Endothelial cell of umbilical vein (primary cell): ENCODE data around the gene PACS1. TPM values are rescaled to one million over a fixed set of nuclear protein-coding genes. Genes with fewer than 3 reads are reported as not detected.

ENCODE experiments used
- BruUV-seq: library from RNA; stranded (reverse); fragments of 400-500 nt; replicated peaks from 2 replicates; lab custom pipeline; 2021; lab: Mats Ljungman, UMichigan
- CTCF ChIA-PET: fragments of 300-600, 350-600 bp; sonication (Branson Sonifier 250); formaldehyde crosslinking; loops from one replicate; lab custom pipeline; 2021; ENCODE audit warnings: antibody characterized with exemption, inconsistent platforms; lab: Charles Lee
- POLR2A ChIA-PET: fragments of 300-600, 350-600 bp; sonication (Branson Sonifier 250); formaldehyde crosslinking; loops from one replicate; lab custom pipeline; 2021; ENCODE audit warnings: antibody characterized with exemption, inconsistent platforms; lab: Charles Lee
- DNase-seq: peaks from one replicate; pipeline ENCODE4 v3.0.0-alpha.2; 2011; ENCODE audit warnings: low read depth, low spot score
- FAIRE-seq: peaks from 2 replicates; lab custom pipeline; 2011; peaks lifted over from hg19 to GRCh38; lab: Jason Lieb, UNC
- H2AFZ ChIP-seq: 2 replicates; pipeline ENCODE4 v1.6.0; 2012; ENCODE audit warnings: low read depth, low read length, control low read depth, inconsistent platforms
- H3K27ac ChIP-seq: 2 replicates; pipeline ENCODE4 v1.5.1; 2011; ENCODE audit warnings: low read depth, mild to moderate bottlenecking, control low read depth, low read length, moderate library complexity; ENCODE audit not compliant: insufficient read depth
- H3K27me3 ChIP-seq, 2 experiments: 2 replicates each; pipeline versions ENCODE4 v1.6.0 to v1.6.1; 2011; ENCODE audit warnings: low read length in 2 of 2, mixed read lengths in 1 of 2; ENCODE audit not compliant: control insufficient read depth in 2 of 2, insufficient read depth in 2 of 2
- H3K36me3 ChIP-seq, 2 experiments: 2 replicates in 1 of 2; 3 replicates in 1 of 2; pipeline ENCODE4 v1.5.1; 2011; ENCODE audit warnings: low read length in 2 of 2, mild to moderate bottlenecking in 1 of 2, moderate library complexity in 1 of 2; ENCODE audit not compliant: control insufficient read depth in 2 of 2, insufficient read depth in 2 of 2; ENCODE audit errors: extremely low read depth in 1 of 2
- H3K4me1 ChIP-seq: 3 replicates; pipeline ENCODE4 v1.5.1; 2011; ENCODE audit warnings: mild to moderate bottlenecking, low read length; ENCODE audit not compliant: control insufficient read depth, insufficient read depth; ENCODE audit errors: extremely low read depth
- H3K4me2 ChIP-seq: 2 replicates; pipeline ENCODE4 v1.6.1; 2011; ENCODE audit warnings: low read length, control low read depth, mixed read lengths; ENCODE audit not compliant: insufficient read depth
- H3K4me3 ChIP-seq, 3 experiments: fragments of 200-600 bp in 1 of 3; sonication (generic), shearing (Covaris generic) in 1 of 3; replicated peaks in 1 of 3; 2 replicates each; pipeline ENCODE4 v1.5.1; 2011 to 2016; ENCODE audit warnings: control low read depth in 3 of 3, low read length in 3 of 3, mild to moderate bottlenecking in 2 of 3, inconsistent platforms in 1 of 3, low read depth in 1 of 3, moderate library complexity in 1 of 3; ENCODE audit not compliant: insufficient read depth in 1 of 3
- H3K79me2 ChIP-seq: 2 replicates; pipeline ENCODE4 v1.6.0; 2012; ENCODE audit warnings: low read length, inconsistent platforms; ENCODE audit not compliant: control insufficient read depth, insufficient read depth
- H3K9ac ChIP-seq: replicated peaks from 2 replicates; pipeline ENCODE3; 2011; ENCODE audit warnings: low read length, control low read depth; ENCODE audit not compliant: insufficient read depth; ENCODE audit errors: extremely low read depth
- H3K9me1 ChIP-seq: replicated peaks from 3 replicates; pipeline ENCODE4 v1.6.0; 2011; ENCODE audit warnings: mild to moderate bottlenecking, low read length; ENCODE audit not compliant: control insufficient read depth, insufficient read depth; ENCODE audit errors: extremely low read depth
- H3K9me3 ChIP-seq: replicated peaks from 2 replicates; pipeline ENCODE4 v1.5.1; 2012; ENCODE audit warnings: low read length, inconsistent platforms; ENCODE audit not compliant: control insufficient read depth, insufficient read depth
- H4K20me1 ChIP-seq: replicated peaks from 2 replicates; pipeline ENCODE3; 2011; ENCODE audit warnings: mild to moderate bottlenecking, low read length; ENCODE audit not compliant: control insufficient read depth, insufficient read depth; ENCODE audit errors: extremely low read depth
- CTCF ChIP-seq, 2 donors: IDR thresholded peaks; 1 replicate in 1 of 2; 2 replicates in 1 of 2; pipeline ENCODE4 v1.5.1; 2011; ENCODE audit warnings: low read length in 2 of 2, mild to moderate bottlenecking in 2 of 2, moderate library complexity in 2 of 2, control low read depth in 1 of 2, inconsistent platforms in 1 of 2, low read depth in 1 of 2; ENCODE audit not compliant: insufficient read depth in 1 of 2; ENCODE audit errors: extremely low read depth in 1 of 2
- EZH2 ChIP-seq: IDR thresholded peaks from 2 replicates; pipeline ENCODE4 v1.6.1; 2012; ENCODE audit warnings: borderline replicate concordance, low read depth, mild to moderate bottlenecking, moderate library complexity, low read length, inconsistent platforms; ENCODE audit not compliant: severe bottlenecking
- FOS ChIP-seq: IDR thresholded peaks from 2 replicates; pipeline ENCODE4 v1.6.1; 2011; ENCODE audit warnings: mild to moderate bottlenecking, low read length, moderate library complexity, borderline replicate concordance; ENCODE audit not compliant: insufficient read depth
- GATA2 ChIP-seq: IDR thresholded peaks from 2 replicates; pipeline ENCODE4 v1.7.0; 2011; ENCODE audit warnings: low read depth, mild to moderate bottlenecking, moderate library complexity, mixed read lengths, low read length; ENCODE audit not compliant: insufficient read length, insufficient read depth
- JUN ChIP-seq: IDR thresholded peaks from 2 replicates; pipeline ENCODE4 v1.6.1; 2011; ENCODE audit warnings: borderline replicate concordance, low read depth; ENCODE audit not compliant: insufficient read length, insufficient read depth
- MAX ChIP-seq: IDR thresholded peaks from 2 replicates; pipeline ENCODE4 v1.6.1; 2011; ENCODE audit not compliant: insufficient read depth, insufficient read length
- MYC ChIP-seq: IDR thresholded peaks from one replicate; pipeline ENCODE4 v1.6.1; 2011; ENCODE audit warnings: mild to moderate bottlenecking, low read depth, low read length
- POLR2A ChIP-seq: IDR thresholded peaks from 2 replicates; pipeline ENCODE4 v1.6.1; 2012; ENCODE audit warnings: low read depth, mild to moderate bottlenecking, control low read depth, low read length
- POLR2AphosphoS5 ChIP-seq: IDR thresholded peaks from 2 replicates; pipeline ENCODE4 v1.6.1; 2012; ENCODE audit warnings: low read depth, mild to moderate bottlenecking, control low read depth, low read length, moderate library complexity; ENCODE audit not compliant: insufficient read depth
- dilution Hi-C: fragments of 300-500 bp; cut with MboI; formaldehyde crosslinking; loops from one replicate; pipeline ENCODE4 v1.15.0; 2019; ENCODE audit warnings: low sequenced_read_pairs; ENCODE audit not compliant: extremely low pct_ligation_motif_present
- intact Hi-C: fragments of 100-400 bp; cut with micrococcal nuclease; formaldehyde crosslinking; loops from one replicate; pipeline ENCODE4 v1.10.0; 2022
- polyA plus RNA-seq, 4 experiments: library from polyadenylated mRNA; depleted of rRNA in 3 of 4; stranded (reverse) in 3 of 4; unstranded in 1 of 4; fragments of >200 nt; gene quantifications; 2 replicates each; pipeline versions ENCODE4 v1.2.1 to v1.2.3, GENCODE V29; 2011 to 2012; ENCODE audit warnings: missing spikeins in 1 of 4
- total RNA-seq: library from RNA; stranded (reverse); gene quantifications from 2 replicates; pipeline ENCODE4 v1.2.3, GENCODE V29; 2021

PACS1 gene
- total and polyA plus RNA-seq, 2 donors (not counting 3 experiments of a cell fraction or from before 2014, with no cell fraction given): 26.4 to 64.4 TPM

GRCh38 chr11:66063900-66064299, 6.2 kb upstream of the PACS1 start:
- ChIA-PET POLR2A (no interaction called here), CTCF (interaction anchor here (1.2 to 1.5 kb wide), 2 partner anchors 17 to 71 kb away, joined by 3 to 5 read pairs; no protein-coding TSS in a partner anchor)
- DNase-seq (no peak), FAIRE-seq (no peak)
- H3K9me3 ChIP-seq: no peaks in the 10 kb centered on the region
- no peak overlapping the region for H3K9ac ChIP-seq
- no peak overlapping the region for H2AFZ ChIP-seq
- no peaks in the 10 kb centered on the region for H4K20me1 ChIP-seq
- H3K27me3 ChIP-seq: no peaks in the 10 kb centered on the region
- H3K4me3 ChIP-seq: no peak overlapping the region
- H3K4me2 ChIP-seq: no peak overlapping the region
- dilution Hi-C loops: no loop called here
- no TSS peak for BruUV-seq
- H3K4me1 ChIP-seq: peaks cover 1% of the 10 kb centered on the region
- H3K27ac ChIP-seq: no peak overlapping the region
- H3K79me2 ChIP-seq: peaks cover 11% of the 10 kb centered on the region
- intact Hi-C loops: no loop called here
- no peak for TF ChIP-seq MAX
- no peak for TF ChIP-seq POLR2A
- TF ChIP-seq MYC: no peak
- TF ChIP-seq EZH2: no peak
- TF ChIP-seq FOS: no peak
- TF ChIP-seq POLR2AphosphoS5: no peak
- no peak for TF ChIP-seq JUN
- TF ChIP-seq CTCF (IDR thresholded peaks at IDR 0.05; ENCODE audit: extremely low read depth in 1 of 2, insufficient read depth in 1 of 2, low read depth in 1 of 2, low read length in 2 of 2): no peak
- no peak for TF ChIP-seq GATA2
- no peaks in the 10 kb centered on the region for H3K9me1 ChIP-seq
- H3K36me3 ChIP-seq: peaks cover 55 to 59% of the 10 kb centered on the region in 2 experiments
